T-helper 1 cell treated with Interleukin-12 subunit alpha and Interleukin-12 subunit beta and Interleukin-4 antibody, amounts not matched to agents 30 μg/mL and 1 μg/mL, for 36 hours (primary cell): Measurements from ENCODE around the gene KRTAP6-1.

Experiments used
- H3K27ac Mint-ChIP-seq: one replicate; pipeline ENCODE4 v1.8.0; 2021; ENCODE audit warnings: mild to moderate bottlenecking, mixed read lengths
- H3K27me3 Mint-ChIP-seq: one replicate; pipeline ENCODE4 v1.8.0; 2021; ENCODE audit warnings: low read depth, mixed read lengths
- H3K36me3 Mint-ChIP-seq: one replicate; pipeline ENCODE4 v1.8.0; 2021; ENCODE audit warnings: low read depth, mixed read lengths
- H3K4me1 Mint-ChIP-seq: one replicate; pipeline ENCODE4 v1.8.0; 2021; ENCODE audit warnings: low read depth, mixed read lengths
- H3K4me3 Mint-ChIP-seq: one replicate; pipeline ENCODE4 v1.8.0; 2021; ENCODE audit warnings: mild to moderate bottlenecking, moderate library complexity, mixed read lengths
- H3K9me3 Mint-ChIP-seq: one replicate; pipeline ENCODE4 v1.8.0; 2021; ENCODE audit warnings: mixed read lengths

KRTAP6-1 gene

GRCh38 chr21:30613836-30614235, at the start of gene KRTAP6-1:
Gene KRTAP6-1 (minus strand): TSS chr21:30613930. CDS start chr21:30613904, 26 bp downstream.
- H3K27me3 Mint-ChIP-seq: no peaks in the 10 kb centered on the region
- no peaks in the 10 kb centered on the region for H3K36me3 Mint-ChIP-seq
- H3K27ac Mint-ChIP-seq: no peak within 1 kb of the TSS
- H3K4me3 Mint-ChIP-seq: no peak within 1 kb of the TSS
- H3K4me1 Mint-ChIP-seq: no peaks in the 10 kb centered on the region
- H3K9me3 Mint-ChIP-seq: no peaks in the 10 kb centered on the region

GRCh38 chr21:30652891-30653290, 39.2 kb upstream of the KRTAP6-1 start:
- H3K4me3 Mint-ChIP-seq: no peak overlapping the region

GRCh38 chr21:30646904-30647414, 33.2 kb upstream of the KRTAP6-1 start:
- H3K36me3 Mint-ChIP-seq: no peaks in the 10 kb centered on the region
- H3K27me3 Mint-ChIP-seq: no peaks in the 10 kb centered on the region
- H3K4me3 Mint-ChIP-seq: no peak overlapping the region
- H3K9me3 Mint-ChIP-seq: peaks cover 6% of the 10 kb centered on the region
- H3K4me1 Mint-ChIP-seq: no peaks in the 10 kb centered on the region
- H3K27ac Mint-ChIP-seq: no peak overlapping the region

More at GRCh38 chr21:30652891-30653290, 39.2 kb upstream of the KRTAP6-1 start:
- Mint-ChIP-seq H3K27me3 (no peaks in the 10 kb centered on the region), H3K4me1 (no peaks in the 10 kb centered on the region), H3K27ac (no peak overlapping the region), H3K36me3 (no peaks in the 10 kb centered on the region), H3K9me3 (no peaks in the 10 kb centered on the region)

- no peaks in the 10 kb centered on the region for H3K4me1 Mint-ChIP-seq
- H3K27ac Mint-ChIP-seq: no peak within 1 kb of the TSS
- H3K36me3 Mint-ChIP-seq: no peaks in the 10 kb centered on the region
- H3K27me3 Mint-ChIP-seq: no peaks in the 10 kb centered on the region
- H3K9me3 Mint-ChIP-seq: peaks cover 6% of the 10 kb centered on the region
- H3K4me3 Mint-ChIP-seq: no peak within 1 kb of the TSS
Observed at GRCh38 chr21:30642564-30642963, 28.8 kb upstream of the KRTAP6-1 start, which contains the start of gene KRTAP20-3. Gene KRTAP20-3 (plus strand): TSS chr21:30642864.

- Mint-ChIP-seq H3K27ac (no peak overlapping the region), H3K4me1 (no peaks in the 10 kb centered on the region), H3K27me3 (no peaks in the 10 kb centered on the region), H3K36me3 (no peaks in the 10 kb centered on the region), H3K4me3 (no peak overlapping the region), H3K9me3 (peaks cover 3% of the 10 kb centered on the region)
Observed at GRCh38 chr21:30638686-30639085, 25.0 kb upstream of the KRTAP6-1 start.

GRCh38 chr21:30634906-30635305, 21.2 kb upstream of the KRTAP6-1 start, which contains the start of gene KRTAP20-2:
Gene KRTAP20-2 (plus strand): TSS chr21:30635206. CDS start chr21:30635264, 58 bp downstream.
- no peak within 1 kb of the TSS for H3K4me3 Mint-ChIP-seq
- no peak within 1 kb of the TSS for H3K27ac Mint-ChIP-seq
- H3K9me3 Mint-ChIP-seq: no peaks in the 10 kb centered on the region
- no peaks in the 10 kb centered on the region for H3K27me3 Mint-ChIP-seq
- no peaks in the 10 kb centered on the region for H3K4me1 Mint-ChIP-seq
- H3K36me3 Mint-ChIP-seq: no peaks in the 10 kb centered on the region

GRCh38 chr21:30629200-30629599, 15.5 kb upstream of the KRTAP6-1 start:
- H3K4me1 Mint-ChIP-seq: no peaks in the 10 kb centered on the region
- no peak overlapping the region for H3K27ac Mint-ChIP-seq
- no peaks in the 10 kb centered on the region for H3K36me3 Mint-ChIP-seq
- H3K4me3 Mint-ChIP-seq: no peak overlapping the region
- H3K9me3 Mint-ChIP-seq: peaks cover 6% of the 10 kb centered on the region
- H3K27me3 Mint-ChIP-seq: no peaks in the 10 kb centered on the region

- Mint-ChIP-seq H3K4me3 (no peak overlapping the region), H3K27ac (no peak overlapping the region), H3K4me1 (no peaks in the 10 kb centered on the region), H3K36me3 (no peaks in the 10 kb centered on the region), H3K9me3 (peaks cover 6% of the 10 kb centered on the region), H3K27me3 (no peaks in the 10 kb centered on the region)
Observed at GRCh38 chr21:30628109-30628508, 14.4 kb upstream of the KRTAP6-1 start.

GRCh38 chr21:30625449-30626165, 11.9 kb upstream of the KRTAP6-1 start:
- Mint-ChIP-seq H3K36me3 (no peaks in the 10 kb centered on the region), H3K4me3 (no peak overlapping the region), H3K27ac (no peak overlapping the region), H3K27me3 (no peaks in the 10 kb centered on the region), H3K4me1 (no peaks in the 10 kb centered on the region), H3K9me3 (peaks cover 6% of the 10 kb centered on the region)

- Mint-ChIP-seq H3K4me1 (no peaks in the 10 kb centered on the region), H3K9me3 (peaks cover 6% of the 10 kb centered on the region), H3K27me3 (no peaks in the 10 kb centered on the region), H3K4me3 (no peak overlapping the region), H3K27ac (no peak overlapping the region), H3K36me3 (no peaks in the 10 kb centered on the region)
Observed at GRCh38 chr21:30623362-30623761, 9.6 kb upstream of the KRTAP6-1 start.

- Mint-ChIP-seq H3K4me1 (no peaks in the 10 kb centered on the region), H3K36me3 (no peaks in the 10 kb centered on the region), H3K27ac (no peak within 1 kb of the TSS), H3K27me3 (no peaks in the 10 kb centered on the region), H3K4me3 (no peak within 1 kb of the TSS), H3K9me3 (peaks cover 6% of the 10 kb centered on the region)
Observed at GRCh38 chr21:30620522-30620921, 6.8 kb upstream of the KRTAP6-1 start, which contains the start of gene KRTAP20-4. Gene KRTAP20-4 (plus strand): TSS chr21:30620627.

- peaks cover 6% of the 10 kb centered on the region for H3K9me3 Mint-ChIP-seq
- H3K4me1 Mint-ChIP-seq: no peaks in the 10 kb centered on the region
- no peak overlapping the region for H3K27ac Mint-ChIP-seq
- no peaks in the 10 kb centered on the region for H3K27me3 Mint-ChIP-seq
- no peaks in the 10 kb centered on the region for H3K36me3 Mint-ChIP-seq
- H3K4me3 Mint-ChIP-seq: no peak overlapping the region
Observed at GRCh38 chr21:30620080-30620479, 6.3 kb upstream of the KRTAP6-1 start.

- no peaks in the 10 kb centered on the region for H3K4me1 Mint-ChIP-seq
- H3K27ac Mint-ChIP-seq: no peak within 1 kb of the TSS
- no peaks in the 10 kb centered on the region for H3K9me3 Mint-ChIP-seq
- no peaks in the 10 kb centered on the region for H3K27me3 Mint-ChIP-seq
- no peaks in the 10 kb centered on the region for H3K36me3 Mint-ChIP-seq
- H3K4me3 Mint-ChIP-seq: no peak within 1 kb of the TSS
Observed at GRCh38 chr21:30616125-30616524, 2.4 kb upstream of the KRTAP6-1 start, which contains the start of gene KRTAP20-1. Gene KRTAP20-1 (plus strand): TSS chr21:30616425. CDS start chr21:30616455, 30 bp downstream.

GRCh38 chr21:30615199-30615598, 1.5 kb upstream of the KRTAP6-1 start:
- H3K9me3 Mint-ChIP-seq: no peaks in the 10 kb centered on the region
- no peaks in the 10 kb centered on the region for H3K4me1 Mint-ChIP-seq
- H3K27ac Mint-ChIP-seq: no peak overlapping the region
- no peaks in the 10 kb centered on the region for H3K27me3 Mint-ChIP-seq
- no peaks in the 10 kb centered on the region for H3K36me3 Mint-ChIP-seq
- H3K4me3 Mint-ChIP-seq: no peak overlapping the region

GRCh38 chr21:30612132-30612531, 1.6 kb downstream of the KRTAP6-1 start:
- H3K4me1 Mint-ChIP-seq: no peaks in the 10 kb centered on the region
- no peak overlapping the region for H3K4me3 Mint-ChIP-seq
- no peak overlapping the region for H3K27ac Mint-ChIP-seq
- no peaks in the 10 kb centered on the region for H3K36me3 Mint-ChIP-seq
- no peaks in the 10 kb centered on the region for H3K9me3 Mint-ChIP-seq
- no peaks in the 10 kb centered on the region for H3K27me3 Mint-ChIP-seq
